Esophagus muscularis mucosa (tissue), 3 donors: ENCODE data around the gene ZNF879.

ENCODE experiments used
- POLR2A ChIP-seq: fragments of 450-650 bp; IDR thresholded peaks from one replicate; pipeline ENCODE4 v1.6.1; 2017; ENCODE audit warnings: antibody characterized with exemption, moderate library complexity, mild to moderate bottlenecking, low read depth
- TF ChIP-seq, protein P1 (sequence below), 3 experiments: fragments of 200-600 bp in 2 of 3; fragments of 450-650 bp in 1 of 3; sonication (generic) in 2 of 3; IDR thresholded peaks; one replicate each; pipeline ENCODE4 v1.5.1; 2017 to 2019; ENCODE audit warnings: antibody characterized with exemption in 3 of 3, mild to moderate bottlenecking in 2 of 3, moderate library complexity in 1 of 3

DNA sequence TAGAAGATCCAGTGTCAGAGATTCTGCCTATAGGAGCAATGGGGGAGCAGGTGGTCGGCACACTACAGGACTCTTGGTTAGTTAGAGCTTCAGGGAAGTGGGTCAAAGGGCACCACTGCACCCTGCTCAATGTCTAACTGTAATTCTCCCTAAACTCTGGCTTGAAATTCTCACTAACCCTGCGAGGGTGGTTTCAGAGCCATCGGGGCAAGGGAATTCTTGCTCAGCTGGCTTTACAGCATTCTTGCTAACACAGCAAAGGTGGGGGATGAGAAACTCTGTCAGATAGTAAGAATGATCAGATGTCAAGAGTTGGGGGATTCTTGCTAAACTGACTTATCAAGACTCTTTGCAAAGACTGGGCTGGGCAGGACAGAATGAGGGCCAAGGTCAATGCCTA, 31.8 kb downstream of the ZNF879 start:
- TF ChIP-seq, protein P1, sequence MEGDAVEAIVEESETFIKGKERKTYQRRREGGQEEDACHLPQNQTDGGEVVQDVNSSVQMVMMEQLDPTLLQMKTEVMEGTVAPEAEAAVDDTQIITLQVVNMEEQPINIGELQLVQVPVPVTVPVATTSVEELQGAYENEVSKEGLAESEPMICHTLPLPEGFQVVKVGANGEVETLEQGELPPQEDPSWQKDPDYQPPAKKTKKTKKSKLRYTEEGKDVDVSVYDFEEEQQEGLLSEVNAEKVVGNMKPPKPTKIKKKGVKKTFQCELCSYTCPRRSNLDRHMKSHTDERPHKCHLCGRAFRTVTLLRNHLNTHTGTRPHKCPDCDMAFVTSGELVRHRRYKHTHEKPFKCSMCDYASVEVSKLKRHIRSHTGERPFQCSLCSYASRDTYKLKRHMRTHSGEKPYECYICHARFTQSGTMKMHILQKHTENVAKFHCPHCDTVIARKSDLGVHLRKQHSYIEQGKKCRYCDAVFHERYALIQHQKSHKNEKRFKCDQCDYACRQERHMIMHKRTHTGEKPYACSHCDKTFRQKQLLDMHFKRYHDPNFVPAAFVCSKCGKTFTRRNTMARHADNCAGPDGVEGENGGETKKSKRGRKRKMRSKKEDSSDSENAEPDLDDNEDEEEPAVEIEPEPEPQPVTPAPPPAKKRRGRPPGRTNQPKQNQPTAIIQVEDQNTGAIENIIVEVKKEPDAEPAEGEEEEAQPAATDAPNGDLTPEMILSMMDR (IDR thresholded peaks at IDR 0.05) = no peak
- no peak for TF ChIP-seq POLR2A
